GM19239 (cell line): ENCODE data around the gene MEF2D.
A peak's percentile ranks its signal among the peaks of the same experiment; 100 is the strongest.

Experiments used
- DNase-seq: peaks from one replicate; pipeline ENCODE4 v3.0.0; 2011; ENCODE audit warnings: low spot score; ENCODE audit not compliant: insufficient read length
- FAIRE-seq: peaks from 2 replicates; lab custom pipeline; 2011; peaks lifted over from hg19 to GRCh38; lab: Jason Lieb, UNC

MEF2D gene

DNA sequence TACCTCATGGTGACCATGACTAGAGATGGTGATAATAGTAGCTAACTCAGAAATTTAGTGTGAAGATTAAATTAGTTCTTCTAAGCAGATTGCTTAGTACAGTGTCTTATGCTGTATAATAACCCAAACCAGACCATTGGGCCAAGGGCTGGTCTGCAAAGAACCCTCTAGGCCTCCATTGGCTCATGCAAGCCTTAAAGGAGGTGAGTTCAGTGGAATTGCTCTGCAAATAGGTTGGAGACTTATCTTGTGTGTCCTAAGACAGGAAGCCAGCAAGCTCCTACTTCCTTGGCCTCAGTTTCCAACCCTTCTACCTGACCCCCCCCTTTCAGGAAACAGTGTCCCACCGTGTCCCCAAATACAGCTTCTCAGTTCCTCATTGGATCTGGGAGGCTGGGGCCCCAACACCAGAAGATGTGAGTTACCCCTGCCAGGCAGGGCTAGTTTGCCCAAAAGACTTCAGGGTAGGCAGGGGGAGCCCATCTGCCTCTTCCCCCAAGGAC is 1.9 kb upstream of the MEF2D start:
- DNase-seq = no peak
- no peak for FAIRE-seq

DNA sequence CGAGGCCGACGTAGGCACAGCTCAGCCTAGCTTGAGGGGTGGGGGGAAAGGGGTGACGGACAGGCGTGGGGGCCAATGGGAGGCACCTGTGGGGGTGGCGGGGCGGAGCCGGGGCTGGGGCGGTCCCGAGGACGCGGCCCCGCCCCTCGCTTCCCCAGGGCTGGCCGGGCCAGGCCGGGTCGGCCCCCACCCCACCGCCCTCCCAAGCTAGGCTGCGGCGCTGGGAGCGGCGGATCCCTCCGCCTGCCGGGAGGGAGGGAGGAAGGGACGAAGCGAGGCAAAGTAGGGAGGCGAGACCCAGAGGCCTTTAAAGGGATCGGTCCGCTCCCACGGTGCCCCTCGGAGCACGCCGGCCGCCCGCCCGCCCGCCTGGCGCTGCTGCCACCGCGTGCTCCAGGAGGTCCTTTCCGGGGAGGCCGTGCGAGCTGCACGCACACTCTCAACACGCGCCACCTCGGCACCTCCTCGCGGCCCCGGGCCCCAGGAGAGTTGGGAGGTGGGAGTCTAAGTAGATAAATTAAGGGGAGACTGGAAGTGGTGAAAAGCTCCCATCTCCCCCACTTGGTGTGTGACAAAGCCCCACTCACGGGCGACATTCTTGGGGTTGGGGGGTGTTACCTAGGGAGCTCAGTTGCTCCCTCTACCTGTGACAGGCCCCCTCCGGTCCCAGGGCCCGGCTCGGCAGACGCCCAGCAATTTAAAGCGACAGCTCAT is 375 bp upstream of the MEF2D start:
- DNase-seq = peak; percentile 76
- FAIRE-seq = peak; percentile 70

DNA sequence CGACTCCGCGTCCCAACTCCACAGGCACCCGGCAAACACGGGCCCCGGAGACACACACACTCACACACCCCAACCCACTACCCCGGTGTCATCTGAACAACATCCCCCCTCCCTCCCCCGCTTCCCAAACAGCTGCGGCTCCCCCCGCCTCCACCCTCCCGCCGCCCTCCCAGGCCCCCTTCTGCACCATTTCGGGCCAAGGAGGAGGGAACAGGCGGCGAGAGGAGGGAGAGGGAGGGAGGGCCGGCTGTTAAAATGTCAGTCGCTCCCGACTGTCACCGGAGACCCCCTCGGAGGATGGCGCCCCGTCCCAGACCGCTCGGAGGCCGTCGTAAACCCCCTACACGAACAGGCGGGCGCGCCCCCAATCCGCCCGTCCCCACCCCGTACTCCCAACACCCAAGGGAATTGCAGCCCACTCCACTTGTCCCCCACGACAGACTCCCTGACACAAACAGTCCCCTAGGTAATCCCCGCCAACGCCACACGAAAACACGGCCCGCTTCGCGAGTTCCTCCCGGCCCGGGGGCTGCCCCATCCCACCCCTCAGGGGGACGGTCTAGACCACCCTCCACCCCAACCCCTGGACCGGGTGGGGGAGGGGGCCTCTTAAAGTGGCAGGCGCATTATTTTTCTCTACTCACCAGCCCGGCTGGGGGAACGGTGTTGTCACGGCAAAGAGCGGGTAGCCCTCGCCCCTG is 583 bp downstream of the MEF2D start:
- DNase-seq (no peak), FAIRE-seq (no peak)

DNA sequence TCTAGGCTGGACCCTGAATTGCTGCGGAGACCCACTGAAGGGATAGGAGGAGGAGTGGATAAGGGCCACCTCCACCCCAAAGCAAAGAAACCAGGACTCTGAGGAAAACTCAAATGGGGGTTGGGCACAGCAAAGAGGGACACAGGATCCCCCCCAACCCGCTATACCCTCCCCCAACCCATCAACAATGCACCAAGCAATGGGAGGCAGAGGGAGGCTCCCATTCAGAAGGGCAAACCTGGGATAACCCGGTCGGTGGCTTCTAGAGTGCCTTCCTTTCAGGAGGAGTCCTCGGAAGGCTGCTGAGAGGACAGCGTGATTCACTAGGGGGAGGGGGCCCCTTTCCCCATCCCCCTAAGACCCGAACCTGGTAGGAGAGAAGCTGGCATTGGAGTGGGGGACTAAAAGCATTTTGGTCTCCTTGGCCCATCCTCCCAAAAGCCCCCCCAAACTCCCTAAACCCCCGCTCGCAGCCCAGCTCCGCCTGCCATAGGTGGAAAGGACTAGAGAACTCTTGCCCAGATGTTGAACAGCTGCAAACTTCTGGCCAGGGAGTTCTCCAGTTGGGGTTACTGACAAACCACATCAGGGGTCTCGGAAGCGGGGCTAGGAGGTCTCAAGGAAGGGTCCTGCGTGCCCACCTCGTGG is 1.3 kb downstream of the MEF2D start:
- DNase-seq (no peak), FAIRE-seq (no peak)

DNA sequence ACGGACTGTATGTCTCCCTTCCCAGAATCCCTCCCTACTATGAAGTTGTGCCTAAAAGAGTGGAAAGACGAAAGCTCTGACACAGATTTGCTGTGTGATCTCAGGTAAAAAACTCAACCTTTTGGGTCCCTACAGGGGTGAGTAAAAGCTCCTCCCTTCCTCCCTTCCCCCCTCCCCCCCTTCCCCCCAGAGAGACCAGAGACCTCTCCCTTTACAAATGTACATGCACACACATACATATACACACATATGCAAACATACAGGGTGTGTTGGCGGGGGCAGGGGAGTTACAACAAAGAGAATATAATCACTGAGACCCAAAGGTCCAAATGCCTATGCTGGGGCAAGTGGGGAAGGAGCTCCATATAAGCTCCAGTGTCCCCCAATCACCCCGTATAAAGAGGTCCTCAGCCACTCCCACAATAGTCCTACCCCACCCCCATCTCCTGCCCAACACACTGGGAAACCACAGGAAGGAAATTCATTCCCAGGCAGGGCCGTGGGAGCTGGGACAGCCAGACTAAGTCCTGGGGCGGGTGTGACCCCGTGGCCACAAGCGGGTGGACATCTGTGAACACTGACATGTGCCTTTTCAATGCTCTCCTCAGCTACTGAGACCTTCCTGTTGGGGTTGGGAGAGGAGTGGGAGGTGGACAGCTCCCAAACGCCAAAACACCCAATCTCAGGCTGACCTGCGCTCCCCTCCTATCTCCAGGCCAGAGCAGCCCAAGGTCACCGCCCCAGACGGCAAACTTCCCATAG is 2.0 kb downstream of the MEF2D start:
- DNase-seq (no peak), FAIRE-seq (no peak)

DNA sequence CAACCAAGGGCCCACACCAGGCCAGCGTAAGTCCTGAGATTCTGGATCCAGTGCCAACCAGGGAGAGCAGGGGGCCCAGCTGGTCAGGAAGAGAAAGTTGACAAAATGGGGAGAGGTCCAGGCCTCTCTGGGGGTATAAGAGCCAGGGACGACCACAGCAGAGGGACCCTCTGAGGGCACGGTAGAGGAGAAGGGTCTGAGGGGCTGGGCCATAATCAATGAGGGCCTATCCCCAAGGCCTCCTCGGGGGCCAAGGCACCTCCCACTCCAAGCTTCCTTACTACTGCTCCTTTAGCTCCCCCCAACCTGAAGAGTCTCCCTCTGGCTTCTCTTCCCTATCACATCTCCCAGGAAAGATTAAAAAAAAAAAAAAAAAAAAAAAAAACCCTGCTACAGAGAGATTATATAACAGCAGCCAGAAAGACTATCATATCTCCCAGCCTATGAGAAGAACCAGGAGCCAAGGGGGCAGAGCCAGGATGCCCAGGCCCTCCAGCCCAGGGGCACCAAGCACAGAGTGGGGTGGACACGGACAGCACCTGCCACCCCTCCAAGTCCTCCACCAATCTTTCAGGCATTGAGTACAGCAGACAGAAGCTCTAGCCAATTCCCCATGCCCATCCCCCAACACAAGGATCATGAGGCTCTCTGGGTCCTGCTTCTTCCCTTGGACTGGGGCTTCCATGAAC is 2.7 kb downstream of the MEF2D start:
- DNase-seq = no peak

DNA sequence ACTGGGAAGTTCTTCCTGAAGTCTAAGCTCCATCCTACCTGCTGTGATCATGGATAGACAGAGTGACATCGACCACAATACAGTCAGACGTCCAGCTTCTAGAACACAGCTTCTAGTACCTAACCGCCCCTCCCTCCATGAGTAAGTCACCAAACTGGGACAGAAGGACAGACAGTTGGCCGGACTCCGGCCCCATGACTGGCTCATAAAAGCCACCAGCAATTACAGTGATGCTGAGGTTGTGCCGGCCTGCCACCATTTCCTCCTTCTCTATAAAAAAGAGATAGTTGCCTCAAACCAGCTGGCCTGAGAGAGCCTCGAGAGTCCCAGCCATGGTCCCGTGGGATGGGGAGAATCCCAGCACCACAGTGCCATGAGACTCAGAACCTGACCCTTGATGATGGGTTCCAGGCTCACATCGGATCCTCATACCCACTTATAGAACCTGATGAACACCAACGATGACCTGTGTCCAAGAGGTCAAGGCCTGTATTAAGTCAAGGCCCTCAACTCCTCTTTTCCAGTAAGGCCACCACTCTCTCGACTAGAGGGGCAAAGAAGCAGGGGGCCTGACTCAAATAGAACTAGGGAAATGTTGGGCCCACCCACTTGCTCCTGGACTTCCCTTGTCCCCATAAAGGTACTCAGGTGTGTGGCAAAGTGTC is 3.4 kb downstream of the MEF2D start:
- FAIRE-seq = no peak

More for the DNA sequence above, 2.7 kb downstream of the MEF2D start:
- no peak for FAIRE-seq

DNA sequence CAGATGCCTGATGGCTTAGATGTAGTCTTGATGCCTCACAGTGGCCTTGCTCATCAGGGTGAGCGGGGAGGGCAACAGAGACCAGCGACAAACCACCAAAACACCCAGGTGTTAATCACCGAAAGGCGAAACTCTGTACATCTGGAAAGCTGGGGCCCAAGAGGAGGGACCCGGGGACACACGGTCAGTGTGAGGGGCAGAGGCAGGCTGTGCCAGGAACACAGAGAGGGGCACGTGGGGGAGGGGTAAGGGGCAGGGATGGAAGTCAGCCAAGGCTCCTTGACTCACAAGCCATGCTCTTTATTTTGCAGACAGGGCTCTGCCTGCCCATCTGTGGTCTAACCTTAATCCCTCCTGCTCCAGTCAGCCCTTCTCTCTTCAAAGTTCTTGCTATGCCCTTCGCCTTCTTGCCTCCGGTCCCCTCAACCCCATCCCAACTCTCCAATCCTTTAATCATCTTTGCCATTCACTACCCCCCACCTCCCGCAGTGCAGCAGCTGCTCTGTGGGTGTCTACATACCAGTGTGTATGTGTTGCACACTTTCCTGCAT is 4.3 kb downstream of the MEF2D start:
- peak; percentile 74 for FAIRE-seq

More for the DNA sequence above, 3.4 kb downstream of the MEF2D start:
- DNase-seq = no peak

DNA sequence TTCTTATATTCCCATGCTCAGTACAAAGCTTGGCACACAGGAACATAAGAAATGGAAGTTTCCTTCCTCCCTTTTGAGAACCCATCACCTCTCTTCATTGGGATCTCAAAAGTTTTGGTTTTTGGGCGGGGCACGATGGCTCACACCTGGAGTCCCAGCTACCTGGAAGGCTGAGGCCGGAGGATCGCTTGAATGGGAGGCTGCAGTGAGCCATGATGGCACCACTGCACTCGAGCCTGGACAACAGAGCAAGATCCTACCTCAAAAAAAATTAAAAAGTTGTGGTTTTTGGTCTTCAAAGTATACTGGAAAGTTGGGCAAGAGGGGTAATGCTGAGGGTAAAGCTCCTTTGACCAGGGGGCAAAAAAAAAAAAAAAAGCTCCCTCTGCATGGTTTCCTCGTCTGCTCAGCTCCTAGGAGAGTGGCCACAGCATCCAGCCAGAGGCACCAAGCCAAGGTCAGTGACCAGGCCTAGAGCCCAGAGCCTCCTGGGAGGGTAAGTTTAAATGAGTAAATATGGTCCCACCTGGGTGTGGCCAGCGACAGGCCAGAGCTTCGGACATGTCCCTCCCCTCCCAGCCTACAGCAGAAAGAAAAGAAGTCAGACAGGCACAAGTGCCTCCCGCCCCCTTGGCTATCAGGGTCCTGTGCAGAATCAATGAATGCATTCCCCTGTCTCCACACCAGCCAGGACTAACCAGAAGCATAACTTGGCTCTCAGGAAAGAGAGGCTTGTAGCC is 5.0 kb downstream of the MEF2D start:
- DNase-seq (no peak), FAIRE-seq (no peak)

More for the DNA sequence above, 4.3 kb downstream of the MEF2D start:
- no peak for DNase-seq

DNA sequence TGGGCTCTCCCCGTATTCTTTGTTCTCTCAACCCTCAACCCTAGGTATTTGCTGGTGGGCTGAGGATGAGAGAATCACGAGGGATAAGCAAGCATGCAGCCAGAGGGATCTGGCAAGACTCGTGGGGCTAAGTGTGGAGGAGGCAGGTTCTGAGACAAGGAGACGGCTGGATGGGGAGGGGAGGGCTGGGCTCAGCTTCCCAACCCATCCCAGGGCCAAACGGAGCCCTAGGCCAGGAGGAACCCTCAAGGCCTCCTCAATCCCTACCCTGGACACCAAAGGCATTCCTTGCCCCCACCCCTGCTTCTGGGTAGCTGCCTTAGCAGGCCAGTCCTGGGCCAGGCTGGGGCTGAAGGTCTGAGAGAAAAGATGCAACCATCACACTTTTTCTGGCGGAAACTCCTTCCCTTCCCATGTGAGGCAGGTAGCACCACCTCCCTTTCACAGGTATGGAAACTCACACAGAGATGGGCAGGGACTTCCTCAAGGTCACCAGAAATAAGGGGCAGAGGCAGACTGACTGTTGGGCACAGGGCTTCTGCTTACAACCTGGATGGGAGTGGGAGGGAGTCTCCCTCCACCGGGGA is 6.2 kb downstream of the MEF2D start:
- no peak for FAIRE-seq
- no peak for DNase-seq

DNA sequence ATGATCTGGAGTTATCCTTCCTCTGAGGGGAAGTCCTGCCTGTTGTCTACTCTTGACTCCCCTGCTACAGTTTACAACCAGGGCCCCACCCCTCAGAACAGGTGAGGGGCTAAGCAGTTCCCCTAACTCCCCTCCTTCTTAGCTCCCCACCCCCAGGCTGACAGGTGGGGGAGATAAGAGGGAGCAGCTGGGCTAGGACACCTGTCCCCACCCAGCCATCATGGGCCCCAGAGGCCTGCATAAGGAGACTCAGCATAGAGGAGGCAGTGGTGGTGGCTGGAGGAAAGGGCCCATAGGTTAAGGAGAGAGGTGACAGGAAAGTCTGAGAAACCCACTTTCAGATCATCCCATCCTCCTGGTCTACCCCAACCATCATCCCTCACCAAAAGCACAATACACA is 6.8 kb downstream of the MEF2D start:
- no peak for DNase-seq
- FAIRE-seq = peak; percentile 11

DNA sequence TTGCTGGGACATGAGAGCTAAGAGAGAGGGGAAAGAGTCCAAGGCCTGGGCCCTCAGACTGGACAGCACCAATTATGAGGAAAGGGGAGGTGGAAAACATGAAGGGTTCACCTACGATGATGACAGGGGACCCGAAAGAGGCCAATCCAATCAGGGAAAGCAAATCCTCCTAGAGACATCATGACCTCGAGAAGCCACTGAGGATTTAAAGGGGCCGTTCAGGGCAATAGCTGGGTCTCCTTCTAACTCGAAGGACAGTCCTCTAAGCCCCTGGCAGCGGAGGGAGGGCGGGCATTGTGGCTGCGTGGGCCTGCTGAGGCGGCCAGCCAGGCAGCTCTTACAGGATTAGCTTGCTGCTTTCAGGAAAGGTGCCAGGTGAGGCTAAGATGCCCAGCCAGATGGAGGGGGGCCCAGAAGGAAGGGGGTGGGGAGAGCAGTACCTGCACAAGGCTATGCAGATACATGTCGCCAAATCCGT is 7.4 kb downstream of the MEF2D start:
- DNase-seq (no peak), FAIRE-seq (peak; percentile 44)

DNA sequence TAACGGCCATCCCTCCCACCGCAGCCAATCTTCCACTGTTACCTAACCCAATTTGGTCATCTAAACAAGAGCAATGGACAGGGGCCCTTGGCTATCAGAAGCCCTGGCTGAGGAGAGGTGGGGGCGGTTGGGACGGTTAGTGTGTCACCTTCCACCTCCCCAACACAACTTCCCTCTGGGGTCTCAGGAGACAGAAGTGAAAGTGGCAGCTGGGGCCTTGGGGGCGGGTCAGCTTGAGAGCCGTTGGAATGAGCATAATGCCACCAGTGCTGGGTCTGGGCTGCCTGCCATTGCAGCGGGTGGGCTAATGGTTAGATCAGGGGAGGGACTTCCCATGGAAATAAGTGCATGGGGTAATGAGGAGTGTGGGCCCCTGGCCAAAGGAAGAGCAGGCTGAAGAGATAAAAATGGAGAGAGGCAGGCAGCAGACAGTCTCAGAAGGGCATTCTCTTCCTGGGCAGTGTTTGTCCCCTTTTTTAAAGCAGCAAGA is 7.9 kb downstream of the MEF2D start:
- DNase-seq = no peak

DNA sequence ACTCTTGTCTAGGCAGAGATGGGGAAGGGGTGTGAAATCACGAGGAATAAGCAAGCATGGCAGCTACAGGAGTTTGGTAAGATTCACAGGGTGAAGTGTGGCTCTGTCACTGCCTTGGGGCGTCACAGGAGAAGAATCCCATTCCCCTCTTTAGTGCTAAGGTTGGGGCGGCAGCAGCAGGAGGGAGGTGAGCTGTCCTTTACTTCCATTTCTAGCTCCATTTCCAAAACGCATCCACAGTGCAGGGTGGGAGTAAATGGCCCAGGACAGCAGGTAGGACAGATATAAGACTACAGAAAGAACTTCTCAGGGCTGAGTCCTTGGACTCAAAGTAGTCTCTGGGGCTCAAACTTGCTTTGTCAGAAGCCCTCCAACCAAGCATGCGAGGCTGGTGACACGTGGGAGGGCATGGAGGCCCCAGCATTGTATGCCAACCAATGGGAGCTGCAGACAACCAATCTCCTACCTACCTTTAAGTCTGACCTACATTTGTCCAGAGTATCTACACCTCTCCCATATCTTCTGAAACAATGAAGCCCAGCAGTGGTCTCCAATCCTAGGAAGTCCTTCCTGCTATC is 8.5 kb downstream of the MEF2D start:
- FAIRE-seq = no peak
- DNase-seq = no peak

More for the DNA sequence above, 7.9 kb downstream of the MEF2D start:
- peak; percentile 79 for FAIRE-seq

DNA sequence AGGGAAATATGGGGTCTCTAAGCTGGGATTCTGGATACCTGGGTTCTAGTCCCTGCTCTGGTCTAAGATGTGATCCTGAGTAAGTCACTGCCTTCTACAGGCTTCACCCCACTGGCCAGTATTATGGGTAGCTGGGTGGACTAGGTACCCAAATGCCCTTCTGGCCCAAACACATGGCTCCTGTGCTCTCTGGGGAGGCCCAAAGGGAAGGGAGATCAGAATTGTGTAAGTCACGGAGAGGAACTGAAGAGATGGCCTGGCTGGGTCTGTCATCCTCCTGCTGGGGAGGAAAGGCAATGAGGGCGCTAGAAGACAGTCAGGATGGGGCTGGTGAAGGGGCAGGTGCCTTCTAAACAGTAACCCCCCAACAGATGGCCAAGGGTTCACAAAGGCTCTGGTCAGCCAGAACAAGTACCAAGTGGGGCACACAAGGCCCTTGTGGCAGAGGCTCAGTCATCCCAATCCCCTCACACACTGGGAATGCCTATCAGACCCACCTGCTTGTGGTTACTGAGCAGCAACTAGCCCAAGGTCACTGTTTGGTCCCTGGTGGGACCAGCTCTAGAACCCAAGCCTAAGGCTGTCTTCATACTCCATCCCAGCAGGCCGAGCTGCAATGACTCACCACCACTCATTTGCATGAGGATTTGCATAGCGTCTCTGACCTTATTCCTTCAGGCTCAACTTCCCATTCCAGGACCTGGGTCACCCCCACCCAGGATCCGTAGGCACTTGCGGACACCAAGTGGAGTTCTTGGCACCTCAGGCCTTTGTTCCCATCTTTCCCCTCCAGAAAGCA is 9.2 kb downstream of the MEF2D start:
- DNase-seq (no peak), FAIRE-seq (peak; percentile 66)

DNA sequence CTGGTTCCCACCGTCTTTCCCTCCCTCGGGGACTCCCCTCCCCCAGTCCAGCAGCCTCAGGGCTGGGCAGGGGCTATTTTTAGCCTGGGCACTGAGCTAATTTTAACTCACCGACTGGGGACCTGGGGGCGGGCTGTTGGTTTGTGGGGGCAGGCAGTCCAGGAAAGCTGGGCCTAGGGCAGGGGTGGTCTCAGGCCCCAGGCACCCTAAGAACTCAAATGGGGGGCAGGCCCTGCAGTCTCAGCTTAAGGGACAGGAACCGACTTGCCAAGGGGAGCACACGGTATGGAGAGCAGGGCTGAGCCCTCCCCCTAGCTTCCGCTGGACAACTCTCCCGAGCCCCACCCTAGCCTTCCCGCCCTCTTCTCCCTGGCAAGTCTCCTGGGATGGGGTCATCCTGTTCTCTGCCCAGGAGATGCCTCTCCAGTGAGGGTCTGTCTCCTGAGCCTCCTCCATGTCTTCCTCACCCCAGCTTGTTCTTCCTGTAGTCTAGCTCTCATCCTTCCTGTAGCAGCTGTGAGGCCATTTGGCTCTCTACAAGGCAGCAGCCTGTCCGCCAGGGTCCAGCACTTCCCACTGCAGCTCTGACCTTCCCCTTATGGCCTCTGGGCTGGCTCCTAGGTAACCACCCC is 10.1 kb downstream of the MEF2D start:
- FAIRE-seq = no peak
- DNase-seq = no peak
